ENCODE data around the gene SLCO1A2. TPM values are rescaled to one million over a fixed set of nuclear protein-coding genes. Genes with fewer than 3 reads are reported as not detected.

Gene SLCO1A2
- total and polyA plus RNA-seq, 12 donors, result 0.06 TPM; not detected in 11

GRCh38 chr12:21294176-21294575, 40.5 kb downstream of the SLCO1A2 start:
- no peaks in the 10 kb centered on the region for H3K4me1 ChIP-seq (replicated peaks in 1 of 2)
- no peak overlapping the region for H3K4me3 ChIP-seq
- no peaks in the 10 kb centered on the region for H3K27me3 ChIP-seq
- DNase-seq, result no peak
- no peak overlapping the region for H3K27ac ChIP-seq
- no peak for TF ChIP-seq POLR2A (IDR thresholded peaks at IDR 0.05)
- no peak for TF ChIP-seq CTCF (IDR thresholded peaks at IDR 0.05)
- WGBS, 4 donors, result 48 to 84% (median 62%) methylated on average over 1 of the region's 1 CpG
- no peaks in the 10 kb centered on the region for H3K36me3 ChIP-seq (replicated peaks in 1 of 2)
- intact Hi-C loops (cut with DNase I), result no loop called here
- H3K9me3 ChIP-seq (replicated peaks in 1 of 3), result no peaks in the 10 kb centered on the region

- Histone ChIP-seq H3K27me3 (no peaks in the 10 kb centered on the region), H3K9me3 (replicated peaks in 1 of 3) (no peaks in the 10 kb centered on the region), H3K4me3 (no peak overlapping the region), H3K36me3 (replicated peaks in 1 of 2) (no peaks in the 10 kb centered on the region), H3K4me1 (replicated peaks in 1 of 2) (no peaks in the 10 kb centered on the region), H3K27ac (no peak overlapping the region)
- TF ChIP-seq POLR2A (IDR thresholded peaks at IDR 0.05), result no peak
- TF ChIP-seq CTCF (IDR thresholded peaks at IDR 0.05), result no peak
- WGBS, 4 donors, result 96 to 98% (median 96%) methylated on average over 2 of the region's 2 CpGs
- intact Hi-C loops (cut with DNase I), result no loop called here
- DNase-seq, result no peak
Measured at GRCh38 chr12:21292111-21292510, 42.6 kb downstream of the SLCO1A2 start.

- no peaks in the 10 kb centered on the region for H3K4me1 ChIP-seq (replicated peaks in 1 of 2)
Measured at GRCh38 chr12:21289698-21290097, 45.0 kb downstream of the SLCO1A2 start.

GRCh38 chr12:21276826-21277225, 57.9 kb downstream of the SLCO1A2 start:
- Histone ChIP-seq H3K27ac (no peak overlapping the region), H3K4me1 (replicated peaks in 1 of 2) (no peaks in the 10 kb centered on the region), H3K27me3 (no peaks in the 10 kb centered on the region), H3K36me3 (replicated peaks in 1 of 2) (no peaks in the 10 kb centered on the region), H3K4me3 (no peak overlapping the region), H3K9me3 (replicated peaks in 1 of 3) (no peaks in the 10 kb centered on the region)
- no peak for DNase-seq
- intact Hi-C loops (cut with DNase I), result no loop called here
- WGBS, 4 donors, result 60 to 79% (median 76%) methylated on average over 1 to 2 of the region's 2 CpGs
- TF ChIP-seq POLR2A (IDR thresholded peaks at IDR 0.05), result no peak
- no peak for TF ChIP-seq CTCF (IDR thresholded peaks at IDR 0.05)

More at GRCh38 chr12:21289698-21290097, 45.0 kb downstream of the SLCO1A2 start:
- intact Hi-C loops (cut with DNase I), result no loop called here
- TF ChIP-seq POLR2A (IDR thresholded peaks at IDR 0.05) (no peak), CTCF (IDR thresholded peaks at IDR 0.05) (no peak)
- DNase-seq, result no peak
- no peak overlapping the region for H3K27ac ChIP-seq
- H3K4me3 ChIP-seq, result no peak overlapping the region
- no peaks in the 10 kb centered on the region for H3K27me3 ChIP-seq
- 69 to 79% (median 73%) methylated on average over 4 of the region's 4 CpGs for whole genome bisulfite sequencing, 4 donors
- H3K9me3 ChIP-seq (replicated peaks in 1 of 3), result no peaks in the 10 kb centered on the region
- no peaks in the 10 kb centered on the region for H3K36me3 ChIP-seq (replicated peaks in 1 of 2)

All from adrenal gland (tissue), 12 donors.